CD4-positive, alpha-beta T cell treated with Interleukin-17A for 4 hours (primary cell): ENCODE data around the gene PTH2.
"Not testable (repeated sequence)": the region's sequence is repeated elsewhere in the genome, so short reads cannot be mapped to it uniquely, and the experiment has no call there.

Experiments
- DNase-seq: peaks from one replicate; pipeline ENCODE4 v3.0.0-alpha.2; 2020; ENCODE audit warnings: mixed read lengths

The PTH2 gene, protein sequence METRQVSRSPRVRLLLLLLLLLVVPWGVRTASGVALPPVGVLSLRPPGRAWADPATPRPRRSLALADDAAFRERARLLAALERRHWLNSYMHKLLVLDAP

DNA sequence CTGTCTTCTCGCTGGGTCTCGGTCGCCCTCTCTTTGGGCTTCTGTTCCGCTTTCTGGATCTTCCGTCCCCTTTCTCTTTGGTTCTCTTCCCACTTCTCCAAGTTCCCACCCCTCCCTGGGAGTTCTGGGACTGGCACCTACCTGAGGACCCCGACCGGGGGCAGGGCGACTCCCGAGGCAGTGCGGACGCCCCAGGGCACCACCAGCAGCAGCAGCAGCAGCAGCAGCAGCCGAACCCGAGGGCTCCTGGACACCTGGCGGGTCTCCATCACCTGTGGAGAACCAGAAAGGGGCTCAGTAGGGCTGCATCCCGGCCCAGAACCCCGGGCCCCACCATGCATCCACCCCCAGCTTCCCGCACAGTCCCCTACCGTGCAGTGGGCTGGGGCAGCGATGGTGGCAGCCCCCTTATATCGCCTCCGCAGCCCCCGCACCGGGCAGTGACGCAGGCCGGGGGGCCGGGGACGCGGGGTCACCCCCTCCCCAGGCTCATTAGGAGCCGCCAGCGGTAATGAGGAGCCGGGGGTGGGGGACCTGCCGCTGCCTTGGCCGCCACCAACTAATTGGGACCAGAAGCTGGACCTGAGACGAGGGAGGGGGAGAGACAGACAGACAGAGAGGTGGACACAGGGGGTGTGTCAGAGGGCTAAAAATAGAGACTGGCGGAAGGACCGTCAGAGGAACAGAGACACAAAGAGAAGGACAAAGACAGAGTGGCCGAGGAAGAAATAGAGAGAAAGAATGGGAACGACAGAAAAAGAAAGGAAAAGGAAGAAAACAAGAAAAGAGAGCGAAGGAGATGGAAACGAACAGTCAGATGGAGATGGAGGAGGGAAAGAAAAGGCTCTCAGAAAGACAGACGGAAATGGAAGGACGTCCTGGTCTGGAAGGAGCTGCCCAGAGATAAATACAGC, at the start of gene PTH2:
Gene PTH2 (minus strand): TSS at position 371 of the 914 bp plus-strand sequence. CDS start 102 bp downstream, at position 269.
- DNase-seq, result no peak

DNA sequence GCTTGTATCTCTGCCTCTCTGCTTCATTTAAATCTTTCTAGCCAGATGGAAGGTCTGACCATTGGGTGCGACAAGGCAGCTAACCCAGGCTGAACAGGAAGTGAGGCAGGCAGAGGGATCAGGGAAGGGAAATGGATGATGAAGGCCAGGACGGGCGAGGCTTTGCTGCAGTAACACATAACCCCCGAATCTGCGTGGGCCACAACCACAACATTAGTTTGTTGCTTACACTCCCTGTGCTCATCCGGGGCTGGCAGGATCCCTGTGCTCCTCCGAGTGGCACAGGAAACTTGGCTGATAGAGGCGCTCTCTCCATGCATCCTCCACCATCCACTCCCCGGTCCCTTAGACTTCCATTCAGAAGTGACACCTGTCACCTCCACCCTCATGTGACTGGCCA, 49.7 kb upstream of the PTH2 start:
- peak; percentile 32 for DNase-seq

DNA sequence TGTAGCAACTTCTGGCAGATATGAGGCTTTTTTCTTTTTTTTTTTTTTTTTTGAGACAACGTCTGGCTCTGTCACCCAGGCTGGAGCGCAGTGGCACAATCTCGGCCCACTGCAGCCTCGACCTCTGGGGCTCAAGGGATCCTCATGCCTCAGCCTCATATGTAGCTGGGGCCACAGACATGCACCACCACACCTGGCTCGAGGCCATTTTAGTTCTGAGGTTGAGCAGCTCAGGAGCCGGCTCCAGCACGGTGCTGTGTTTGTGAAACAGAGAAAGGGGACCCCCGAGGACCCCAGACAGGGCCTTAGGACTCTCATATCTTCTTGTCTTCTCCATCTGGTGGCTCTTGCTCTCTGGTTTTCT, 47.4 kb upstream of the PTH2 start:
- DNase-seq, result no peak

- DNase-seq, result peak; percentile 82
These were observed 46.8 kb upstream of the PTH2 start for GRCh38 chr19:49469828-49470614.

GRCh38 chr19:49468746-49469447, 45.7 kb upstream of the PTH2 start:
- DNase-seq, result peak; percentile 91

DNA sequence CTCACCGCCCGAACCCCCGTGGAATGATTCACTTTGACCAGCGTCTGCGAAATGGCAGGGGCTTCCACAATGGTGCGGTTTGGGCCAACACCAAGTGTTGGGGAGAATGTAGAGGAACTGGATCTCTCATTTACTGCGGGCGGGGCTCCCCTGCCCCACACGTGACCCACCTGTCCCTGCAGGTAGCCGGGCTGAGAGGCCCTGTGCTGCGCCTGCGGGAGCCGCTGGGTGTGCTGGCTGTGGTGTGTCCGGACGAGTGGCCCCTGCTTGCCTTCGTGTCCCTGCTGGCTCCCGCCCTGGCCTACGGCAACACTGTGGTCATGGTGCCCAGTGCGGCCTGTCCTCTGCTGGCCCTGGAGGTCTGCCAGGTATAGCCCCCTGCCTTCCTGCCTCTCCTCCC, 45.0 kb upstream of the PTH2 start:
- DNase-seq, result no peak

GRCh38 chr19:49465371-49465770, 42.1 kb upstream of the PTH2 start:
- DNase-seq, result no peak

DNA sequence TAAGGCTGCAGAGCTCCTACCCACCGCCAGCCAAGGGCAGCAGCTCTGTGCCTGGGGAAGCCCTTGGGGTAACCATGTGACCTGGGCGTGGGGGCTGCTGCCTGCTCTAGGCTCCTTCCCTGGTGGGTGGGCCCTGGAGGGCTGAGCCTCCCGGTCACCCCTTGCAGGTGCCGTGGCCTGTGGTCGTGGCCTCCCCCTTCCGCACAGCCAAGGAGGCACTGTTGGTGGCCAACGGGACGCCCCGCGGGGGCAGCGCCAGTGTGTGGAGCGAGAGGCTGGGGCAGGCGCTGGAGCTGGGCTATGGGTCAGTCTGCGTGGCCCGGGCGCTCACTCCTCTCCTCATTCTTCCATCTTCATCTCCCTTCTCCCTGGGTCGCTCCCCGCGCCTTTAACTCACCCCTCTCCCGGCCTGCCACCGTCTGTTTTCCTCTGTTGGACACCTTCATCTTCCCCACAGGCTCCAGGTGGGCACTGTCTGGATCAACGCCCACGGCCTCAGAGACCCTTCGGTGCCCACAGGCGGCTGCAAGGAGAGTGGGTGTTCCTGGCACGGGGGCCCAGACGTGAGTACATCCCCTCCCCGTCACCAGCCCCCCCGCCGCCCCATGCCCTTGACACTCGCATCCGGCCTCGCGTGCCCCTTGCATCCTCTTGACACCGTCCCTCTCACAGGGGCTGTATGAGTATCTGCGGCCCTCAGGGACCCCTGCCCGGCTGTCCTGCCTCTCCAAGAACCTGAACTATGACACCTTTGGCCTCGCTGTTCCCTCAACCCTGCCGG, 40.9 kb upstream of the PTH2 start:
- no peak for DNase-seq

GRCh38 chr19:49462492-49462891, 39.3 kb upstream of the PTH2 start:
- no peak for DNase-seq

DNA sequence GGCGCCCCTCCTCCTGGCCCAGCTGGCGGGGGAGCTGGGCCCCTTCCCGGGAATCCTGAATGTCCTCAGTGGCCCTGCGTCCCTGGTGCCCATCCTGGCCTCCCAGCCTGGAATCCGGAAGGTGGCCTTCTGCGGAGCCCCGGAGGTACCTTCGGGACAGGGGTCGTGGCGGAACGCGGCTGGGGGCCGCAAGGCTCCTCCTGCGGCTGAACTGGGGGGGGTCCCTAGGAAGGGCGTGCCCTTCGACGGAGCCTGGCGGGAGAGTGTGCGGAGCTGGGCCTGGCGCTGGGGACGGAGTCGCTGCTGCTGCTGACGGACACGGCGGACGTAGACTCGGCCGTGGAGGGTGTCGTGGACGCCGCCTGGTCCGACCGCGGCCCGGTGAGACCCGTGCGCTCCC, 38.4 kb upstream of the PTH2 start:
- DNase-seq, result no peak

DNA sequence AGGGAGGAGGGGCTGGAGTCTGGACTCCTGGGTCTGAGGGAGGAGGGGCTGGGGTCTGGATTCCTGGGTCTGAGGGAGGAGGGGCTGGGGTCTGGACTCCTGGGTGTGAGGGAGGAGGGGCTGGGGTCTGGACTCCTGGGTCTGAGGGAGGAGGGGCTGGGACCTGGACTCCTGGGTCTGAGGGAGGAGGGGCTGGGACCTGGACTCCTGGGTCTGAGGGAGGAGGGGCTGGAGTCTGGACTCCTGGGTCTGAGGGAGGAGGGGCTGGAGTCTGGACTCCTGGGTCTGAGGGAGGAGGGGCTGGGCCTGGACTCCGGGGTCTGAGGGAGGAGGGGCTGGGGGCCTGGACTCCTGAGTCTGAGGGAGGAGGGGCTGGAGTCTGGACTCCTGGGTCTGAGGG, 37.9 kb upstream of the PTH2 start:
- DNase-seq, result not testable (repeated sequence)

- DNase-seq, result no peak
These were observed 36.1 kb upstream of the PTH2 start for GRCh38 chr19:49459388-49459787.

- no peak for DNase-seq
These were observed 35.3 kb upstream of the PTH2 start for GRCh38 chr19:49458567-49458903.

- no peak for DNase-seq
These were observed 33.1 kb upstream of the PTH2 start for GRCh38 chr19:49456326-49456725.

DNA sequence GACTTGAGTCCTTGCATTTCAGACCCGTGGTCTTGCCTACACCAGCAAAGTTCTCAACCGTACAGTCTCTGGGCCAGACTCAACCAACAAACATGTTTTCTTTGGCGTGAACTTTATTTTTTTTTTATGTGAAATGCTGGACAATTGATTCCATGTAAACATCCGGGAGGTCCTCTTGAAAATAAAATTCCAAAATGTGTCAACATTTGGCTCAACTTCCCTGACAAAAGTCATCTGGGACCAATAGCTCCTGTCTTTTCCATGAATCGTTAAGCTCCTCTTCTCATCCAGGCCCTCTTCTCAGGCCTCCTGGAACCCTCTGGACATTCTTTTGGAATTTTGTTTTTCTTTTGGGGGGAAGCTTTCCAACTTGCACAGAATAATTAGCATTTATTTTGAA, 32.5 kb upstream of the PTH2 start:
- no peak for DNase-seq

GRCh38 chr19:49453757-49454240, 30.6 kb upstream of the PTH2 start:
- DNase-seq, result no peak

- peak; percentile 97 for DNase-seq
These were observed 29.9 kb upstream of the PTH2 start, which contains the start of gene ALDH16A1 for GRCh38 chr19:49453013-49453756. TSS of gene ALDH16A1 (plus strand) at chr19:49453225. CDS start at chr19:49453332, 107 bp downstream.

DNA sequence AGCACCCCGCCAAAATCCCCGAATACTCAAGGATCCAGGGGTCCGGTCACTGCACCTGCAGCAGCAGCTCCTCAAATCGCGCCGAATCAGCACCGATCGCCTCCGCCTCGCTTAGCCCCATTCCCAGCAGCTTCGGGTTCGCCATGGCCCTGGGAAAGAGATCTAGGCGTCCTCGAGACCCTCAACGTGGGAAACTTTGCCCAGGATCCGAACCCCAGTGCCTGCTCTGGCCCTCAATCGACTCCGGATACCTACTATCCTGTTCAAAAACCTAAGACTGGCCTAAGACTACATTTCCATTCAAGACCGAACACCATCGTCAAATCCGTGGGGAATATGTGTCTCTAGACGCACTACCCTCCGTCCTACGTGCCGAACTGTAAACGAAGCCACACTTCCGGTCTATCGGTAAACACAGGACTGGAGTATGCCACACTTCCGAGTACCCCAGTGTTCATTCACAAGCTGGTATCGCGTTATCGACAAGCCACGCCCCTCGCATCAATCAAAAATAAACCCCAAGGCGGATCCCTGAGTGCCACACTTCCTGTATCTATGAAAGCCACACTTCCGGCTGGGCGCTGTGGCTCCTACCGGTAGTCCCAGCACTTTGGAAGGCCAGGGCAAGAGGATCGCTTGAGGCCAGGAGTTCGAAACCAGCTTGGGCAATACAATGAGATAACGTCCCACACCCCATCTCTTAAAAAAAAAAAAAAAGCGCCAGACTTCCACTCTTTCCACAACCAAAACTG, 28.4 kb upstream of the PTH2 start, which contains the start of gene PIH1D1:
Gene PIH1D1 (minus strand): TSS at position 385 of the 752 bp plus-strand sequence. CDS start 240 bp downstream, at position 145.
- DNase-seq, result peak; percentile 96

- no peak for DNase-seq
These were observed 27.2 kb upstream of the PTH2 start for GRCh38 chr19:49450405-49450804.

GRCh38 chr19:49448432-49448786, 25.2 kb upstream of the PTH2 start:
- DNase-seq, result no peak
